GM23338 (cell line): Measurements from ENCODE around the gene FKBP6. TPM values are rescaled to one million over a fixed set of nuclear protein-coding genes. Genes with fewer than 3 reads are reported as not detected.
"Not testable (repeated sequence)": the region's sequence is repeated elsewhere in the genome, so short reads cannot be mapped to it uniquely, and the experiment has no call there.

Source experiments
- ATAC-seq: fragments of 200-7000 bp; cut with Tn5 transposase; 3 replicates; pipeline ENCODE4 v1.9.1; 2020
- DNase-seq: peaks from one replicate; pipeline ENCODE4 v3.0.0-alpha.2; 2015; ENCODE audit warnings: low spot score
- H2AFZ ChIP-seq: fragments of 200-600 bp; sonication (generic); 2 replicates; pipeline ENCODE4 v1.8.0; 2016; ENCODE audit warnings: antibody characterized with exemption, mild to moderate bottlenecking, moderate library complexity
- H3F3A ChIP-seq: fragments of 200-600 bp; sonication (generic); replicated peaks from 2 replicates; pipeline ENCODE4 v1.8.0; 2017; ENCODE audit warnings: antibody characterized with exemption, mixed run types, low read depth
- H3K27ac ChIP-seq: fragments of 200-600 bp; sonication (generic); 2 replicates; pipeline ENCODE4 v1.6.1; 2016; ENCODE audit warnings: low read depth
- H3K27me3 ChIP-seq: fragments of 200-600 bp; sonication (generic); 2 replicates; pipeline ENCODE4 v1.8.0; 2016; ENCODE audit warnings: mild to moderate bottlenecking, mixed run types, moderate library complexity; ENCODE audit not compliant: insufficient read depth
- H3K36me3 ChIP-seq: fragments of 200-600 bp; sonication (generic); 2 replicates; pipeline ENCODE4 v1.8.0; 2016; ENCODE audit warnings: mild to moderate bottlenecking; ENCODE audit not compliant: insufficient read depth
- H3K4me1 ChIP-seq: fragments of 200-600 bp; sonication (generic); 2 replicates; pipeline ENCODE4 v1.8.0; 2016; ENCODE audit warnings: mild to moderate bottlenecking, moderate library complexity; ENCODE audit not compliant: insufficient read depth
- H3K4me2 ChIP-seq: fragments of 200-600 bp; sonication (generic); 2 replicates; pipeline ENCODE4 v1.7.1; 2017; ENCODE audit warnings: mixed run types
- H3K4me3 ChIP-seq: fragments of 200-600 bp; sonication (generic); 2 replicates; pipeline ENCODE4 v1.6.1; 2016; ENCODE audit warnings: mixed run types
- H3K79me2 ChIP-seq: fragments of 200-600 bp; sonication (generic); replicated peaks from 2 replicates; pipeline ENCODE4 v1.8.0; 2017; ENCODE audit warnings: mild to moderate bottlenecking; ENCODE audit not compliant: insufficient read depth
- H3K9me2 ChIP-seq: fragments of 200-600 bp; sonication (generic); 2 replicates; pipeline ENCODE4 v1.8.0; 2017; ENCODE audit not compliant: insufficient read depth
- H4K20me1 ChIP-seq: fragments of 200-600 bp; sonication (generic); replicated peaks from 2 replicates; pipeline ENCODE4 v1.8.0; 2017; ENCODE audit warnings: mild to moderate bottlenecking; ENCODE audit not compliant: insufficient read depth
- H3K27ac Mint-ChIP-seq: 2 replicates; pipeline ENCODE4 v1.8.0; 2020; ENCODE audit warnings: inconsistent platforms, mild to moderate bottlenecking, moderate library complexity, mixed read lengths
- H3K27me3 Mint-ChIP-seq: 3 replicates; pipeline ENCODE4 v1.8.0; 2022; ENCODE audit warnings: low read depth, mild to moderate bottlenecking, moderate library complexity, mixed read lengths, inconsistent platforms; ENCODE audit not compliant: insufficient read depth, poor library complexity
- H3K36me3 Mint-ChIP-seq: 3 replicates; pipeline ENCODE4 v1.8.0; 2021; ENCODE audit warnings: low read depth, mild to moderate bottlenecking, inconsistent platforms, moderate library complexity, mixed read lengths
- H3K4me1 Mint-ChIP-seq: 3 replicates; pipeline ENCODE4 v1.8.0; 2020; ENCODE audit warnings: mild to moderate bottlenecking, inconsistent platforms, mixed read lengths
- H3K4me3 Mint-ChIP-seq: 3 replicates; pipeline ENCODE4 v1.8.0; 2021; ENCODE audit warnings: moderate library complexity, mild to moderate bottlenecking, inconsistent platforms, mixed read lengths
- H3K9me3 Mint-ChIP-seq: 3 replicates; pipeline ENCODE4 v1.8.0; 2020; ENCODE audit warnings: moderate library complexity, mild to moderate bottlenecking, inconsistent platforms, mixed read lengths
- EZH2 ChIP-seq: fragments of 200-600 bp; sonication (generic); IDR thresholded peaks from one replicate; pipeline ENCODE4 v1.8.0; 2017; ENCODE audit warnings: antibody characterized with exemption, mild to moderate bottlenecking, low read depth; ENCODE audit not compliant: unreplicated experiment
- EZH2phosphoT487 ChIP-seq: fragments of 200-600 bp; sonication (generic); IDR thresholded peaks from one replicate; pipeline ENCODE4 v1.8.1; 2018; ENCODE audit warnings: antibody characterized with exemption; ENCODE audit not compliant: unreplicated experiment
- JUNB ChIP-seq: IDR thresholded peaks from one replicate; pipeline ENCODE4 v1.6.1; 2016; ENCODE audit warnings: antibody characterized with exemption; ENCODE audit not compliant: unreplicated experiment
- POLR2AphosphoS5 ChIP-seq: IDR thresholded peaks from 2 replicates; pipeline ENCODE4 v1.6.1; 2016; ENCODE audit warnings: antibody characterized with exemption, low read depth
- STAT1 ChIP-seq: IDR thresholded peaks from one replicate; pipeline ENCODE4 v1.6.1; 2016; ENCODE audit warnings: antibody characterized with exemption; ENCODE audit not compliant: unreplicated experiment
- ZNF114 ChIP-seq: fragments of 250-450 bp; sonication (Bioruptor Pico); IDR thresholded peaks from 2 replicates; pipeline ENCODE4 v1.5.0; 2020; ENCODE audit warnings: mild to moderate bottlenecking, moderate library complexity
- ZNF331 ChIP-seq: fragments of 250-450 bp; sonication (Bioruptor Pico); IDR thresholded peaks from 2 replicates; pipeline ENCODE4 v1.5.0; 2020; ENCODE audit warnings: low read depth, mild to moderate bottlenecking, moderate library complexity
- ZNF462 ChIP-seq: fragments of 250-450 bp; sonication (Bioruptor Pico); IDR thresholded peaks from 2 replicates; pipeline ENCODE4 v1.5.0; 2020; ENCODE audit warnings: mild to moderate bottlenecking, moderate library complexity
- polyA plus RNA-seq: library from polyadenylated mRNA; unstranded; fragments of >200 nt; fragmentation: Nextera tagmentation; extraction: Ambion mirVana; gene quantifications from 2 replicates; pipeline ENCODE4 v1.2.1, GENCODE V29; 2016
- total RNA-seq: library from RNA; depleted of rRNA; stranded (reverse); fragments of >200 nt; shearing (Covaris generic); gene quantifications from 2 replicates; pipeline ENCODE4 v1.2.3, GENCODE V29; 2014

FKBP6 gene
- total and polyA plus RNA-seq, 2 experiments from 2014 or later = 0.15 TPM; not detected in 1

GRCh38 chr7:73304071-73304470 is 23.9 kb upstream of the FKBP6 start:
- Mint-ChIP-seq H3K4me1 (peaks cover 13% of the 10 kb centered on the region), H3K4me3 (no peak overlapping the region), H3K27me3 (peaks cover 12% of the 10 kb centered on the region), H3K9me3 (no peaks in the 10 kb centered on the region; the same call in 2 of the 3 replicates), H3K36me3 (peaks cover 41% of the 10 kb centered on the region), H3K27ac (no peak overlapping the region)
- no peaks in the 10 kb centered on the region for H3F3A ChIP-seq
- H2AFZ ChIP-seq = no peak overlapping the region
- no peak for TF ChIP-seq POLR2AphosphoS5
- no peak for TF ChIP-seq ZNF331 (CRISPR knock-in tag)
- TF ChIP-seq ZNF114 (CRISPR knock-in tag) = no peak
- H3K4me1 ChIP-seq = peaks cover 4% of the 10 kb centered on the region; the same call in 1 of the 2 replicates
- H3K27ac ChIP-seq = no peak overlapping the region
- no peaks in the 10 kb centered on the region; the same call in 1 of the 2 replicates for H3K36me3 ChIP-seq
- H3K27me3 ChIP-seq = no peaks in the 10 kb centered on the region
- H3K79me2 ChIP-seq = peaks cover 18% of the 10 kb centered on the region
- no peak for ATAC-seq
- no peak for DNase-seq
- H3K9me2 ChIP-seq = 0 out of 2 replicates have a peak, but pooled peaks cover under 1% of the 10 kb centered on the region
- H3K4me2 ChIP-seq = no peak overlapping the region
- H4K20me1 ChIP-seq = no peaks in the 10 kb centered on the region; the same call in 1 of the 2 replicates
- H3K4me3 ChIP-seq = no peak overlapping the region

GRCh38 chr7:73304612-73305387 is 23.2 kb upstream of the FKBP6 start:
- not testable (repeated sequence) for H3K4me3 ChIP-seq, H3K27ac Mint-ChIP-seq, H3K4me3 Mint-ChIP-seq, ATAC-seq, H3K4me1 ChIP-seq, H3F3A ChIP-seq, H3K27me3 ChIP-seq, H3K4me2 ChIP-seq, H3K36me3 ChIP-seq, H2AFZ ChIP-seq, H3K9me3 Mint-ChIP-seq, H4K20me1 ChIP-seq, H3K9me2 ChIP-seq, DNase-seq, H3K27ac ChIP-seq
- H3K79me2 ChIP-seq = peaks cover 18% of the 10 kb centered on the region
- H3K36me3 Mint-ChIP-seq = peaks cover 41% of the 10 kb centered on the region
- peaks cover 15% of the 10 kb centered on the region for H3K27me3 Mint-ChIP-seq
- H3K4me1 Mint-ChIP-seq = peaks cover 13% of the 10 kb centered on the region

- H3K27ac Mint-ChIP-seq = no peak overlapping the region
- Histone ChIP-seq H2AFZ (no peak overlapping the region), H3K27me3 (no peaks in the 10 kb centered on the region), H3K36me3 (no peaks in the 10 kb centered on the region; the same call in 1 of the 2 replicates), H3K27ac (no peak overlapping the region), H3K4me2 (peak overlapping the region; percentile 78), H3K9me2 (0 out of 2 replicates have a peak, but pooled peaks cover 3% of the 10 kb centered on the region), H3K4me1 (peaks cover 4% of the 10 kb centered on the region; the same call in 1 of the 2 replicates), H4K20me1 (no peaks in the 10 kb centered on the region; the same call in 1 of the 2 replicates), H3K4me3 (peak overlapping the region; percentile 73), H3K79me2 (peaks cover 18% of the 10 kb centered on the region), H3F3A (no peaks in the 10 kb centered on the region)
- peaks cover 21% of the 10 kb centered on the region for H3K27me3 Mint-ChIP-seq
- H3K4me1 Mint-ChIP-seq = peaks cover 13% of the 10 kb centered on the region
- H3K4me3 Mint-ChIP-seq = peak overlapping the region; percentile 93
- ATAC-seq = no peak
- no peaks in the 10 kb centered on the region; the same call in 1 of the 3 replicates for H3K9me3 Mint-ChIP-seq
- peaks cover 41% of the 10 kb centered on the region for H3K36me3 Mint-ChIP-seq
- DNase-seq = no peak
- TF ChIP-seq EZH2 (no peak), ZNF331 (CRISPR knock-in tag) (no peak), POLR2AphosphoS5 (no peak), JUNB (no peak), ZNF462 (CRISPR knock-in tag) (no peak), EZH2phosphoT487 (no peak), ZNF114 (CRISPR knock-in tag) (no peak), STAT1 (no peak)
Measured at GRCh38 chr7:73307436-73307835, 20.5 kb upstream of the FKBP6 start.
